OCI-LY3 (cell line): ENCODE measurements around the gene FAM169A.

Experiments used
- H2AFZ ChIP-seq: fragments of 200-600, 300-600 bp; shearing (Covaris generic); 2 replicates; pipeline ENCODE4 v1.6.0; 2014; ENCODE audit warnings: antibody characterized with exemption, low read depth, low read length
- H3K27ac ChIP-seq: fragments of 200-600, 300-600 bp; sonication (generic); 2 replicates; pipeline ENCODE4 v1.5.1; 2014; ENCODE audit warnings: mild to moderate bottlenecking, low read length, moderate library complexity, mixed read lengths
- H3K27me3 ChIP-seq: fragments of 200-600, 300-600 bp; sonication (generic); 2 replicates; pipeline ENCODE4 v1.6.1; 2014; ENCODE audit warnings: low read depth, low read length, mixed read lengths
- H3K36me3 ChIP-seq: fragments of 200-600, 300-600 bp; sonication (generic); replicated peaks from 2 replicates; pipeline ENCODE3; 2014; ENCODE audit warnings: low read depth, low read length, mixed read lengths
- H3K4me1 ChIP-seq: fragments of 300-600, 200-600 bp; sonication (generic); 2 replicates; pipeline ENCODE4 v1.6.1; 2014; ENCODE audit warnings: low read length, mixed read lengths
- H3K4me2 ChIP-seq: fragments of 200-600, 300-600 bp; sonication (generic); 2 replicates; pipeline ENCODE4 v1.6.1; 2014; ENCODE audit warnings: low read length, mixed read lengths
- H3K4me3 ChIP-seq: fragments of 300-600, 200-600 bp; sonication (generic); 2 replicates; pipeline ENCODE4 v1.5.1; 2014; ENCODE audit warnings: antibody characterized with exemption, mild to moderate bottlenecking, low read length, moderate library complexity
- H3K79me2 ChIP-seq: fragments of 300-600, 200-600 bp; shearing (Covaris generic); 2 replicates; pipeline ENCODE4 v1.6.1; 2014; ENCODE audit warnings: mild to moderate bottlenecking, low read length, mixed read lengths
- H3K9ac ChIP-seq: fragments of 300-600, 200-600 bp; shearing (Covaris generic); 2 replicates; pipeline ENCODE4 v1.6.0; 2014; ENCODE audit warnings: mild to moderate bottlenecking, low read length, moderate library complexity
- H3K9me3 ChIP-seq: fragments of 200-600, 300-600 bp; shearing (Covaris generic); 2 replicates; pipeline ENCODE4 v1.6.1; 2014; ENCODE audit warnings: low read length, mixed read lengths; ENCODE audit not compliant: insufficient read depth
- H4K20me1 ChIP-seq: fragments of 200-600, 300-600 bp; sonication (generic); 2 replicates; pipeline ENCODE4 v1.6.1; 2016; ENCODE audit warnings: low read length, mixed read lengths; ENCODE audit not compliant: insufficient read depth
- CTCF ChIP-seq: fragments of 200-600, 300-600 bp; sonication (generic); IDR thresholded peaks from 2 replicates; pipeline ENCODE4 v1.5.1; 2014; ENCODE audit warnings: antibody characterized with exemption, low read length, low read depth
- EZH2phosphoT487 ChIP-seq: fragments of 200-600 bp; shearing (Covaris generic); IDR thresholded peaks from 2 replicates; pipeline ENCODE4 v1.6.1; 2018; ENCODE audit warnings: antibody characterized with exemption, mixed run types, low read depth

Gene FAM169A

GRCh38 chr5:74833537-74834266 is 32.5 kb downstream of the FAM169A start:
- no peak overlapping the region for H3K9ac ChIP-seq
- H3K4me3 ChIP-seq, result no peak overlapping the region
- no peaks in the 10 kb centered on the region for H4K20me1 ChIP-seq
- H3K27me3 ChIP-seq, result no peaks in the 10 kb centered on the region
- H3K27ac ChIP-seq, result no peak overlapping the region
- TF ChIP-seq EZH2phosphoT487, result no peak
- TF ChIP-seq CTCF, result no peak
- H3K4me2 ChIP-seq, result no peak overlapping the region
- H3K79me2 ChIP-seq, result no peaks in the 10 kb centered on the region
- no peaks in the 10 kb centered on the region for H3K4me1 ChIP-seq
- H3K9me3 ChIP-seq, result no peaks in the 10 kb centered on the region
- H3K36me3 ChIP-seq, result no peaks in the 10 kb centered on the region
- H2AFZ ChIP-seq, result no peak overlapping the region

- Histone ChIP-seq H3K9me3 (no peaks in the 10 kb centered on the region), H3K4me2 (no peak overlapping the region), H3K4me1 (no peaks in the 10 kb centered on the region), H3K27me3 (no peaks in the 10 kb centered on the region), H3K9ac (no peak overlapping the region), H3K27ac (no peak overlapping the region), H3K4me3 (no peak overlapping the region), H2AFZ (no peak overlapping the region), H4K20me1 (no peaks in the 10 kb centered on the region), H3K36me3 (no peaks in the 10 kb centered on the region), H3K79me2 (no peaks in the 10 kb centered on the region)
- TF ChIP-seq EZH2phosphoT487 (no peak), CTCF (no peak)
Measured at GRCh38 chr5:74829413-74829812, 36.8 kb downstream of the FAM169A start.

GRCh38 chr5:74822288-74822687 is 43.9 kb downstream of the FAM169A start:
- no peak for TF ChIP-seq EZH2phosphoT487
- TF ChIP-seq CTCF, result no peak
- Histone ChIP-seq H3K4me3 (no peak overlapping the region), H4K20me1 (no peaks in the 10 kb centered on the region), H3K27ac (no peak overlapping the region), H3K27me3 (no peaks in the 10 kb centered on the region), H3K9ac (no peak overlapping the region), H2AFZ (no peak overlapping the region), H3K79me2 (no peaks in the 10 kb centered on the region), H3K4me1 (no peaks in the 10 kb centered on the region), H3K9me3 (no peaks in the 10 kb centered on the region), H3K4me2 (no peak overlapping the region), H3K36me3 (no peaks in the 10 kb centered on the region)

GRCh38 chr5:74816875-74817274 is 49.3 kb downstream of the FAM169A start:
- TF ChIP-seq EZH2phosphoT487 (no peak), CTCF (no peak)
- H3K4me3 ChIP-seq, result no peak overlapping the region
- H3K4me1 ChIP-seq, result no peaks in the 10 kb centered on the region
- H3K27ac ChIP-seq, result no peak overlapping the region
- no peaks in the 10 kb centered on the region for H4K20me1 ChIP-seq
- H3K4me2 ChIP-seq, result no peak overlapping the region
- no peaks in the 10 kb centered on the region for H3K79me2 ChIP-seq
- H2AFZ ChIP-seq, result no peak overlapping the region
- no peaks in the 10 kb centered on the region for H3K36me3 ChIP-seq
- H3K9me3 ChIP-seq, result no peaks in the 10 kb centered on the region
- no peak overlapping the region for H3K9ac ChIP-seq
- H3K27me3 ChIP-seq, result no peaks in the 10 kb centered on the region
